ENCODE measurements around the gene BRINP1.

DNA sequence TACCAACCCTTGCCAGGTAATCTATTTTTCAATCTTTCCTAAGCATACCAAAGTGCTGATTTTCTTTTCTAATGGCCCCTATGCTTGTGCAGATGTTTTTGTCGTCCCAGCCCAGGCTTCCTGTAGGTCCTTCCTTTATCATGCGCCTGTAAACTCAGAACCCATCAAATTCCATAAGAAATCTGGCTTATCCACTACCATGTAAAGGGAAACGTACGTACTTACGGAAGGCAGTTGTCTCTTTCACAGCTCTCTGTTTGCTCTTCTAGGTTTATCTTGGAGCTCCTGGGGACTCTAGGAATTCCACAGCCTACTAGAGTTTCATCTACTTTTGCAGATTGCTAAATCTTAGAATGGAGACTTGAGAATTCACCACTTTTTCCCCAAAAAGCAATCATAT lies 9.0 kb downstream of the BRINP1 start:
- no peak for TF ChIP-seq POLR2A (IDR thresholded peaks at IDR 0.05)
- TF ChIP-seq, protein P1, sequence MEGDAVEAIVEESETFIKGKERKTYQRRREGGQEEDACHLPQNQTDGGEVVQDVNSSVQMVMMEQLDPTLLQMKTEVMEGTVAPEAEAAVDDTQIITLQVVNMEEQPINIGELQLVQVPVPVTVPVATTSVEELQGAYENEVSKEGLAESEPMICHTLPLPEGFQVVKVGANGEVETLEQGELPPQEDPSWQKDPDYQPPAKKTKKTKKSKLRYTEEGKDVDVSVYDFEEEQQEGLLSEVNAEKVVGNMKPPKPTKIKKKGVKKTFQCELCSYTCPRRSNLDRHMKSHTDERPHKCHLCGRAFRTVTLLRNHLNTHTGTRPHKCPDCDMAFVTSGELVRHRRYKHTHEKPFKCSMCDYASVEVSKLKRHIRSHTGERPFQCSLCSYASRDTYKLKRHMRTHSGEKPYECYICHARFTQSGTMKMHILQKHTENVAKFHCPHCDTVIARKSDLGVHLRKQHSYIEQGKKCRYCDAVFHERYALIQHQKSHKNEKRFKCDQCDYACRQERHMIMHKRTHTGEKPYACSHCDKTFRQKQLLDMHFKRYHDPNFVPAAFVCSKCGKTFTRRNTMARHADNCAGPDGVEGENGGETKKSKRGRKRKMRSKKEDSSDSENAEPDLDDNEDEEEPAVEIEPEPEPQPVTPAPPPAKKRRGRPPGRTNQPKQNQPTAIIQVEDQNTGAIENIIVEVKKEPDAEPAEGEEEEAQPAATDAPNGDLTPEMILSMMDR (IDR thresholded peaks at IDR 0.05): no peak
